ENCODE results near the gene ZC3H4. TPM values are rescaled to one million over a fixed set of nuclear protein-coding genes. Genes with fewer than 3 reads are reported as not detected.

ZC3H4 gene
- total RNA-seq, 6 experiments from 2014 or later: 8.3 to 19.1 (median 15.1) TPM

- DNase-seq (no peak), ATAC-seq (peak in 3 of 4 donors; percentile 5 to 31 (median 5))
Measured at GRCh38 chr19:47095476-47096099, 18.0 kb downstream of the ZC3H4 start.

GRCh38 chr19:47094557-47095475 lies 18.8 kb downstream of the ZC3H4 start:
- peaks cover 0 to 28% (median 12%) of the 10 kb centered on the region in 4 donors for H3K4me1 ChIP-seq
- peaks cover 0 to 29% (median 6%) of the 10 kb centered on the region in 4 donors for H3K36me3 ChIP-seq
- no peak overlapping the region for H3K4me3 ChIP-seq
- no peaks in the 10 kb centered on the region for H3K9me3 ChIP-seq
- H3K27ac ChIP-seq: peak overlapping the region; percentile 70 to 94 (median 74)
- intact Hi-C loops (cut with DNase I): no loop called here
- DNase-seq (no peak), ATAC-seq (peak in 2 of 4 donors; percentile 4 to 12)
- no peaks in the 10 kb centered on the region for H3K27me3 ChIP-seq
- TF ChIP-seq CTCF (IDR thresholded peaks at IDR 0.05) (no peak), POLR2A (IDR thresholded peaks at IDR 0.05) (no peak)
- WGBS (ENCODE audit: insufficient coverage, low coverage, low lambda C conversion rate, missing lambda C conversion rate): 58% methylated on average over 5 of the region's 15 CpGs

More at GRCh38 chr19:47095476-47096099, 18.0 kb downstream of the ZC3H4 start:
- TF ChIP-seq POLR2A (IDR thresholded peaks at IDR 0.05) (no peak), CTCF (IDR thresholded peaks at IDR 0.05) (no peak)
- H3K27ac ChIP-seq: peak overlapping the region; percentile 70 to 94 (median 74)
- no peak overlapping the region for H3K4me3 ChIP-seq
- no peaks in the 10 kb centered on the region for H3K27me3 ChIP-seq
- 57% methylated on average over 8 of the region's 9 CpGs for WGBS (ENCODE audit: insufficient coverage, low coverage, low lambda C conversion rate, missing lambda C conversion rate)
- H3K4me1 ChIP-seq: peaks cover 0 to 28% (median 12%) of the 10 kb centered on the region in 4 donors
- intact Hi-C loops (cut with DNase I): no loop called here
- no peaks in the 10 kb centered on the region for H3K9me3 ChIP-seq
- peaks cover 0 to 21% (median 1%) of the 10 kb centered on the region in 4 donors for H3K36me3 ChIP-seq

GRCh38 chr19:47093841-47094240 lies 19.7 kb downstream of the ZC3H4 start:
- 92% methylated on average over 4 of the region's 10 CpGs for WGBS (ENCODE audit: insufficient coverage, low coverage, low lambda C conversion rate, missing lambda C conversion rate)
- Histone ChIP-seq H3K9me3 (no peaks in the 10 kb centered on the region), H3K27ac (no peak overlapping the region), H3K36me3 (peaks cover 0 to 36% (median 7%) of the 10 kb centered on the region in 4 donors), H3K27me3 (no peaks in the 10 kb centered on the region), H3K4me3 (no peak overlapping the region), H3K4me1 (peaks cover 0 to 28% (median 12%) of the 10 kb centered on the region in 4 donors)
- ATAC-seq: no peak
- DNase-seq: no peak
- intact Hi-C loops (cut with DNase I): no loop called here
- TF ChIP-seq CTCF (IDR thresholded peaks at IDR 0.05) (no peak), POLR2A (IDR thresholded peaks at IDR 0.05) (no peak)

- ATAC-seq: no peak
- TF ChIP-seq CTCF (IDR thresholded peaks at IDR 0.05) (no peak), POLR2A (IDR thresholded peaks at IDR 0.05) (no peak)
- Histone ChIP-seq H3K36me3 (peaks cover 0 to 41% (median 9%) of the 10 kb centered on the region in 4 donors), H3K4me1 (peaks cover 0 to 28% (median 12%) of the 10 kb centered on the region in 4 donors), H3K9me3 (no peaks in the 10 kb centered on the region), H3K27ac (no peak overlapping the region), H3K4me3 (no peak overlapping the region), H3K27me3 (no peaks in the 10 kb centered on the region)
- intact Hi-C loops (cut with DNase I): no loop called here
- 86% methylated on average over 4 of the region's 5 CpGs for WGBS (ENCODE audit: insufficient coverage, low coverage, low lambda C conversion rate, missing lambda C conversion rate)
- DNase-seq: no peak
Measured at GRCh38 chr19:47093254-47093653, 20.3 kb downstream of the ZC3H4 start.
